Activated T-helper 1 cell treated with Interleukin-2 at 50 U/mL for 16 hours (primary cell): ENCODE measurements around the gene CEP70.

Experiments used
- DNase-seq: peaks from one replicate; pipeline ENCODE4 v3.0.0-alpha.2; 2020; ENCODE audit warnings: low read depth

Gene CEP70

GRCh38 chr3:138452436-138452835, 141.6 kb downstream of the CEP70 start:
- no peak for DNase-seq

GRCh38 chr3:138451595-138452162, 142.4 kb downstream of the CEP70 start:
- DNase-seq: no peak

- no peak for DNase-seq
Observed at GRCh38 chr3:138450704-138451424, 143.2 kb downstream of the CEP70 start.

GRCh38 chr3:138450181-138450580, 143.9 kb downstream of the CEP70 start:
- DNase-seq: no peak

GRCh38 chr3:138449490-138449889, 144.6 kb downstream of the CEP70 start:
- no peak for DNase-seq

GRCh38 chr3:138448631-138449030, 145.4 kb downstream of the CEP70 start:
- DNase-seq: no peak

GRCh38 chr3:138445654-138446053, 148.4 kb downstream of the CEP70 start:
- DNase-seq: no peak

- DNase-seq: no peak
Observed at GRCh38 chr3:138445236-138445635, 148.8 kb downstream of the CEP70 start.
